Measurements from ENCODE around the gene PITPNM3.

DNA sequence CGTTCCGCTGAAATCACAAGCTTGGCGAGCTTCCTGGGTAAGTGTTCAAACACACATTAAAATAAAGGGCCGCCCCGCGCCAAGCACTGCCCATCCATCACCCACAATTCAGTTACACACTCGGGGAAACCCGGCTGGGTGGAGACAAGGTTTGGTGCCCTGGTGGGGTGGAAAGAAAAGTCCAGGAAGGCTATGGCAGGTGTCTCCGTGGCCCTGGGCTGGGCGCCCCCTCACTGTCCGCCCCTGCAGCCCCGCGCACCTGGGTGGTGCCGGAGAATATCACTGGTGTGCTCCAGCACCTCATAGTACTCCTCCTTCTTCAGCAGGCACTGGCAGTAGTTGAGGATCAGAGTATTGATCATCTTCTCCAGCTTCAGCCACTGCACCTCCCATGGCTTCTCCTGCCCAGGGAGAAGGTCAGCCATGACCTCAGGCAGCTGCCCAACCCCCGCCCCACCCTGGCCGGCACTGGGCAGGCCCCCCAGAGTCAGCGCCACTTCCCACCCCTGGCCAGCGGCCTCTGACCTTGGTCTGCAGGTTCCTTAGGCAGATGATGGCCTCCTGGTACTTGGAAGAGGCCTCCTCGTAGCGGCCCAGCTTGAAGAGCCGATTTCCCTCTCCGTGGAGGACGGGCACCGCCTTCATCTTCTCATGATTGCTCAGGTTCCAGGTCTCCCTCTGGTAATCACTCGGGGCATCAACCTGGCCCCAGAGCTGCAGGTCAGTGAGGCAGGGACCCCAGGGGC lies 129.8 kb downstream of the PITPNM3 start:
- TF ChIP-seq, protein P1, sequence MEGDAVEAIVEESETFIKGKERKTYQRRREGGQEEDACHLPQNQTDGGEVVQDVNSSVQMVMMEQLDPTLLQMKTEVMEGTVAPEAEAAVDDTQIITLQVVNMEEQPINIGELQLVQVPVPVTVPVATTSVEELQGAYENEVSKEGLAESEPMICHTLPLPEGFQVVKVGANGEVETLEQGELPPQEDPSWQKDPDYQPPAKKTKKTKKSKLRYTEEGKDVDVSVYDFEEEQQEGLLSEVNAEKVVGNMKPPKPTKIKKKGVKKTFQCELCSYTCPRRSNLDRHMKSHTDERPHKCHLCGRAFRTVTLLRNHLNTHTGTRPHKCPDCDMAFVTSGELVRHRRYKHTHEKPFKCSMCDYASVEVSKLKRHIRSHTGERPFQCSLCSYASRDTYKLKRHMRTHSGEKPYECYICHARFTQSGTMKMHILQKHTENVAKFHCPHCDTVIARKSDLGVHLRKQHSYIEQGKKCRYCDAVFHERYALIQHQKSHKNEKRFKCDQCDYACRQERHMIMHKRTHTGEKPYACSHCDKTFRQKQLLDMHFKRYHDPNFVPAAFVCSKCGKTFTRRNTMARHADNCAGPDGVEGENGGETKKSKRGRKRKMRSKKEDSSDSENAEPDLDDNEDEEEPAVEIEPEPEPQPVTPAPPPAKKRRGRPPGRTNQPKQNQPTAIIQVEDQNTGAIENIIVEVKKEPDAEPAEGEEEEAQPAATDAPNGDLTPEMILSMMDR (IDR thresholded peaks at IDR 0.05), result no peak
- no peak for TF ChIP-seq POLR2A (IDR thresholded peaks at IDR 0.05)

All from heart left ventricle (tissue), 13 donors.